Natural killer cell treated with Interleukin-12 subunit alpha and Interleukin-12 subunit beta and Interleukin-15 and Interleukin-18, amount 100 ng/mL, for 72 hours (primary cell): ENCODE results near the gene DVL1. TPM values are rescaled to one million over a fixed set of nuclear protein-coding genes. Genes with fewer than 3 reads are reported as not detected.

Experiments used
- ATAC-seq, 2 donors: fragments of 150-1000 bp; cut with Tn5 transposase in 1 of 2; sonication (Bioruptor Pico), chemical (Tn5 transposase) in 1 of 2; 2 replicates each; pipeline ENCODE4 v1.10.0; 2021
- DNase-seq: peaks from one replicate; pipeline ENCODE4 v3.0.0; 2022; ENCODE audit warnings: low spot score
- H3K27ac Mint-ChIP-seq, 2 donors: 1 replicate in 1 of 2; 2 replicates in 1 of 2; pipeline ENCODE4 v1.8.0; 2022; ENCODE audit warnings: mixed read lengths in 2 of 2, mild to moderate bottlenecking in 1 of 2, moderate library complexity in 1 of 2
- H3K27me3 Mint-ChIP-seq, 2 donors: 1 replicate in 1 of 2; 2 replicates in 1 of 2; pipeline ENCODE4 v1.8.0; 2022; ENCODE audit warnings: mixed read lengths in 2 of 2
- H3K36me3 Mint-ChIP-seq: one replicate; pipeline ENCODE4 v1.8.0; 2022; ENCODE audit warnings: mixed read lengths
- H3K4me1 Mint-ChIP-seq, 2 donors: 1 replicate in 1 of 2; 2 replicates in 1 of 2; pipeline ENCODE4 v1.8.0; 2022; ENCODE audit warnings: low read depth in 2 of 2, mixed read lengths in 2 of 2, mild to moderate bottlenecking in 1 of 2
- H3K4me3 Mint-ChIP-seq: one replicate; pipeline ENCODE4 v1.8.0; 2022; ENCODE audit warnings: mixed read lengths
- H3K9me3 Mint-ChIP-seq: 2 replicates; pipeline ENCODE4 v1.8.0; 2022; ENCODE audit warnings: mixed read lengths
- total RNA-seq, 2 donors: library from RNA; stranded (reverse); gene quantifications; one replicate each; pipeline ENCODE4 v1.2.3, GENCODE V29; 2022

Gene DVL1
- total RNA-seq, 2 donors from 2014 or later = 29.4 to 66.5 TPM

GRCh38 chr1:1286313-1287261, 62.6 kb downstream of the DVL1 start:
- Mint-ChIP-seq H3K4me3 (no peak overlapping the region), H3K9me3 (no peaks in the 10 kb centered on the region), H3K27ac (no peak overlapping the region), H3K36me3 (no peaks in the 10 kb centered on the region), H3K4me1 (peaks cover 0 to 6% of the 10 kb centered on the region in 2 donors), H3K27me3 (no peaks in the 10 kb centered on the region)
- DNase-seq = no peak
- ATAC-seq = no peak

DNA sequence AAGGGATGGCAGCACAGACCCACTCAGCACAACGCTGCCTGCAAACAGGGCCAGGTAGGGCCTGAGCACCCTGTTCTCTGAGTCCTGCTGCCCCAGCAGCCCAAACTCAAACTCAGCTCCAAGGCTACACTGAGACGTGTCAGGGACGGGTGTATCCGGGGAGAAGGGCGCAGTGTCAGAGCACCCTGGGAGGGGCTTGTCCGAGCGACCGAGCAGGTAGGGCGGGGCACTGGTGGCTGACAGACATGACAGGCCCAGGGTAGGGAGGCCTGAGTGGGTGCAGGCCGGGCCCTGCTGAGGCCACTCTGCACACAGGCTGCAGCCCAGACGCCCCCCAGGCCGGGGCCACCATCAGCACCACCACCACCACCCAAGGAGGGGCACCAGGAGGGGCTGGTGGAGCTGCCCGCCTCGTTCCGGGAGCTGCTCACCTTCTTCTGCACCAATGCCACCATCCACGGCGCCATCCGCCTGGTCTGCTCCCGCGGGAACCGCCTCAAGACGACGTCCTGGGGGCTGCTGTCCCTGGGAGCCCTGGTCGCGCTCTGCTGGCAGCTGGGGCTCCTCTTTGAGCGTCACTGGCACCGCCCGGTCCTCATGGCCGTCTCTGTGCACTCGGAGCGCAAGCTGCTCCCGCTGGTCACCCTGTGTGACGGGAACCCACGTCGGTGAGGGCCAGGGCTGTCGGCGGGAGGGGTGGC, 63.5 kb downstream of the DVL1 start:
- H3K4me1 Mint-ChIP-seq = peaks cover 0 to 6% of the 10 kb centered on the region in 2 donors
- no peak overlapping the region for H3K4me3 Mint-ChIP-seq
- no peak for ATAC-seq

More for the DNA sequence above, 63.5 kb downstream of the DVL1 start:
- no peaks in the 10 kb centered on the region for H3K36me3 Mint-ChIP-seq
- DNase-seq = no peak
- H3K27ac Mint-ChIP-seq = no peak overlapping the region
- no peaks in the 10 kb centered on the region for H3K27me3 Mint-ChIP-seq
- H3K9me3 Mint-ChIP-seq = no peaks in the 10 kb centered on the region

Other genes with a start within 250 kb of the DVL1 start
- 10 to 100 TPM; 18.6 to 37.1 TPM for gene C1orf159, start 233.3 kb downstream of the DVL1 start, total RNA-seq
- under 1 TPM in 1 of 2 donors, not detected in 1; 0.31 TPM for gene TTLL10, start 175.5 kb downstream of the DVL1 start, total RNA-seq
- gene TNFRSF18, start 142.8 kb downstream of the DVL1 start, total RNA-seq = 100 to 1,000 TPM; 295 to 591 TPM
- 100 to 1,000 TPM in 1 of 2 donors, 10 to 100 TPM in 1; 56.8 to 305 TPM for gene TNFRSF4, start 135.3 kb downstream of the DVL1 start, total RNA-seq
- 100 to 1,000 TPM; 243 to 251 TPM for gene SDF4, start 117.4 kb downstream of the DVL1 start, total RNA-seq
- gene B3GALT6, start 117.2 kb downstream of the DVL1 start, total RNA-seq = 10 to 100 TPM; 23.8 to 28.1 TPM
- gene C1QTNF12, start 102.7 kb downstream of the DVL1 start, total RNA-seq = 1 to 10 TPM; 5.2 to 5.6 TPM
- gene UBE2J2, start 75.6 kb downstream of the DVL1 start, total RNA-seq = 100 to 1,000 TPM in 1 of 2 donors, 10 to 100 TPM in 1; 70.6 to 119 TPM
- 1 to 10 TPM; 1.5 to 3.2 TPM for gene SCNN1D, start 69.0 kb downstream of the DVL1 start, total RNA-seq
- 10 to 100 TPM; 32.5 to 60.5 TPM for gene ACAP3, start 41.5 kb downstream of the DVL1 start, total RNA-seq
- 10 to 100 TPM; 19.2 to 39.0 TPM for gene PUSL1, start 40.8 kb downstream of the DVL1 start, total RNA-seq
- 100 to 1,000 TPM; 122 to 204 TPM for gene INTS11, start 24.8 kb downstream of the DVL1 start, total RNA-seq
- gene CPTP, start 24.6 kb downstream of the DVL1 start, total RNA-seq = 10 to 100 TPM; 15.7 to 20.1 TPM
- gene TAS1R3, start 18.1 kb downstream of the DVL1 start, total RNA-seq = under 1 TPM; 0.81 to 0.89 TPM
- not detected for gene MXRA8, start 9.1 kb upstream of the DVL1 start, total RNA-seq
- gene AURKAIP1, start 25.8 kb upstream of the DVL1 start, total RNA-seq = 100 to 1,000 TPM; 106 to 216 TPM
- 100 to 1,000 TPM; 124 to 196 TPM for gene CCNL2, start 49.9 kb upstream of the DVL1 start, total RNA-seq
- gene MRPL20, start 57.9 kb upstream of the DVL1 start, total RNA-seq = 100 to 1,000 TPM; 138 to 175 TPM
- gene ANKRD65, start 71.9 kb upstream of the DVL1 start, total RNA-seq = not detected
- 1 to 10 TPM; 1.3 to 7.7 TPM for gene VWA1, start 86.3 kb upstream of the DVL1 start, total RNA-seq
- gene ATAD3C, start 100.3 kb upstream of the DVL1 start, total RNA-seq = 1 to 10 TPM in 1 of 2 donors, under 1 TPM in 1; 0.17 to 1.7 TPM
- gene ATAD3B, start 122.3 kb upstream of the DVL1 start, total RNA-seq = 100 to 1,000 TPM in 1 of 2 donors, 10 to 100 TPM in 1; 56.6 to 126 TPM
- 100 to 1,000 TPM in 1 of 2 donors, 10 to 100 TPM in 1; 52.7 to 126 TPM for gene ATAD3A, start 162.7 kb upstream of the DVL1 start, total RNA-seq
- 1 to 10 TPM in 1 of 2 donors, not detected in 1; 1.6 TPM for gene TMEM240, start 191.2 kb upstream of the DVL1 start, total RNA-seq
- 100 to 1,000 TPM in 1 of 2 donors, 10 to 100 TPM in 1; 97.6 to 146 TPM for gene SSU72, start 225.4 kb upstream of the DVL1 start, total RNA-seq